ENCODE results near the gene C9orf50. TPM values are rescaled to one million over a fixed set of nuclear protein-coding genes. Genes with fewer than 3 reads are reported as not detected.
A peak's percentile ranks its signal among the peaks of the same experiment; 100 is the strongest.

Gene C9orf50
- total RNA-seq, 1 donor from 2014 or later, result not detected

DNA sequence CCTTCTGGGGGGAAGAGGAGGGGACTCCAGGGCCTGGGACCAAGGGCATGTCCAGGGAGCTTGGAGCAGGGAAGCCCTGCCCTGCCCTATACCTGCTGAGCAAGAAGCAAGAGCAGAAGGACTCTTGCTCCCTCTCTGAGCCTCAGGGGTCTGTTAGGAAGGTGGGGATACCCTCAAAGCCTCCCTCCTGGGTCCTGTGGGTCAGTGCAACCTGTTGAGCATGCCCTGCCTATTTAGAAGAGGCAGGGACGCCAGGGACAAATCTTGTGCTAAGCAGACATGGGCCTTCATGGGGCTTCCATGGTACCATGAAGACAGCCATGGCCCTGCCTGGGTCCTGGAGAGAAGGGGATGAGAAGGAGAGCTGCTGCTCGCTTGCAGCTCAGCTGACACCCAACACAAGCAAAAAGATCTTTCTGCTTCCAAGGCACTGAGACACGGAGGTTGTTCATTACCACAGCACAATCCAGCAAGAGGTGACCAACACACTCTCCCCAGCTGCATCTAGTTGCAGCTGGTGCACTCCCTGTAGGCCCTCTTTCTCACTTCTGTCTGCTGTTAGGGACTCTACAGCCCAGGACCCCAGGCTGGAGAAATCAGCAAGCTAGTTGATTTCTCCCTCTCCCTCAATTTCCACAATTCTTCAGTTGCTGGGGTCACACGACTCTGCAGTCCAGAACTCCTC is 39.3 kb downstream of the C9orf50 start:
- intact Hi-C loops (cut with micrococcal nuclease), result no loop called here
- ATAC-seq, result no peak
- DNase-seq, result no peak

- no peak for DNase-seq
These were observed 40.5 kb downstream of the C9orf50 start for GRCh38 chr9:129580211-129580915.

DNA sequence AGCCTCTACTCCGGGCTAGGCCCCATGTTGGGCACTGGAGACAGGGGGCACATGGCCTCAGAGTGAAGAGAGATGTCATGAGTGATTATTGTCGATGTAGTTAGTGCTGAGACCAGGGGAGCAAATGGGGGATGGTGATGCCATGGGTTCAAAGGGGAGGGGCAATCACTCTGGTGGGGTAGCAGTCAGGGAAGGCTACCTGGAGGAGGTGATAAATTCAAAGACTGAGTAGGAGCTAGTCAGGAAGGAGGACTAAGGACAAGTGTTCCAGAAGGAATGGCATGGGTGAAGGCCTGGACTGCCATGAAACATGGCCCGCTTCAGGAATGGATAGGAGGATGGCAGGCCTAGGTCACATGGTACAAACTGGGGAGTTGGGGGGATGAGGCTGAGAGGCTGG is 41.6 kb downstream of the C9orf50 start:
- ATAC-seq (no peak), DNase-seq (no peak)
- intact Hi-C loops (cut with micrococcal nuclease), result no loop called here

More at GRCh38 chr9:129580211-129580915, 40.5 kb downstream of the C9orf50 start:
- no peak for ATAC-seq
- intact Hi-C loops (cut with micrococcal nuclease), result no loop called here

GRCh38 chr9:129576546-129577543 is 44.1 kb downstream of the C9orf50 start:
- peak; percentile 59 for ATAC-seq
- intact Hi-C loops (cut with micrococcal nuclease), result no loop called here

GRCh38 chr9:129575818-129576217 is 45.1 kb downstream of the C9orf50 start:
- no peak for ATAC-seq
- intact Hi-C loops (cut with micrococcal nuclease), result no loop called here
- DNase-seq, result no peak

More at GRCh38 chr9:129576546-129577543, 44.1 kb downstream of the C9orf50 start:
- peak; percentile 60 for DNase-seq

DNA sequence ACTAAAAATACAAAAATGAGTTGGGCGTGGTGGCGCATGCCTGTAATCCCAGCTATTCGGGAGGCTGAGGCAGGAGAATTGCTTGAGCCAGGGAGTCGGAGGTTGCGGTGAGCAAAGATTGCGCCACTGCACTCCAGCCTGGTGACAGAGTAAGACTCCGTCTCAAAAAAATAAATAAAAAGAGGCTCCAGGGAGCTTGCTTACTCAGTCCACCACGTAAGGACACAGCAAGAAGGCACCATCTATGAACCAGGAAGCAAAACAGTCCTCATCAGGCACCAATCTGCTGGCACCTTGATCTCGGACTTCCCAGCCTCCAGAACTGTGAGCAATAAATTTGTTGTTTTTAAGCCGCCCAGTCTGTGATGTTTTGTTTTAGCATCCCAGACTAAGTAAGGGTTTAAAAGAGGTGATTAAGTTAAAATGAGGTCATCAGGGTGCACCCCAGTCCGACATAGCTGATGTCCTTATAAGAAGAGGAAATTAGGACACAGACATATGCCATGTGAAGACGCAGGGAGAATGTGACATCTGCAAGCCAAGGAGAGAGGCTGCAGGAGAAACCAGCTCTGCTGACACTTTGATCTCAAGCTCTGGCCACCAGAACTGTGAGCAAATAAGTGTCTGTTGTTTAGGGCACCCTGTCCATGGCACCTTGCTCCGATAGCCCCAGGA is 45.9 kb downstream of the C9orf50 start:
- intact Hi-C loops (cut with micrococcal nuclease), result no loop called here
- DNase-seq (no peak), ATAC-seq (no peak)

DNA sequence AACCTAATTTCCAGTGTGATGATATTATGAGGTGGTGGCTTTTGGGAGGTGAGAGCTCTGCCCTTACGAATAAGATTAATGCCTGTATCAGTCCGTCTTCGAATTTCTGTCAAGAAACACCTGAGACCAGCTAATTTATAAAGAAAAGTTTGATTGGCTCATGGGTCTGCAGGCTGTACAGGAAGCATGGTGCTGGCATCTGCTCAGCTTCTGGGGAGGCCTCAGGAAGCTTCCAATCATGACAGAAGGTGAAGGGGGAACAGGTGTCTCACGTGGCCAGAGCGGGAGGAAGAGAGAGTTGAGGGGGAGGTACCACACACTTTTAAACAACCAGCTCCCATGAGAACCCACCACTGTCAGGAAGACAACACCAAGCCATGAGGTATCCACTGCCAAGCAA is 46.9 kb downstream of the C9orf50 start:
- DNase-seq (no peak), ATAC-seq (no peak)
- intact Hi-C loops (cut with micrococcal nuclease), result no loop called here

- no peak for ATAC-seq
- no peak for DNase-seq
- intact Hi-C loops (cut with micrococcal nuclease), result no loop called here
These were observed 48.4 kb downstream of the C9orf50 start for GRCh38 chr9:129572517-129572916.

GRCh38 chr9:129572052-129572425 is 48.9 kb downstream of the C9orf50 start:
- intact Hi-C loops (cut with micrococcal nuclease), result no loop called here
- ATAC-seq (no peak), DNase-seq (no peak)

GRCh38 chr9:129571298-129572051 is 49.4 kb downstream of the C9orf50 start:
- intact Hi-C loops (cut with micrococcal nuclease), result no loop called here
- DNase-seq, result no peak
- ATAC-seq, result no peak

DNA sequence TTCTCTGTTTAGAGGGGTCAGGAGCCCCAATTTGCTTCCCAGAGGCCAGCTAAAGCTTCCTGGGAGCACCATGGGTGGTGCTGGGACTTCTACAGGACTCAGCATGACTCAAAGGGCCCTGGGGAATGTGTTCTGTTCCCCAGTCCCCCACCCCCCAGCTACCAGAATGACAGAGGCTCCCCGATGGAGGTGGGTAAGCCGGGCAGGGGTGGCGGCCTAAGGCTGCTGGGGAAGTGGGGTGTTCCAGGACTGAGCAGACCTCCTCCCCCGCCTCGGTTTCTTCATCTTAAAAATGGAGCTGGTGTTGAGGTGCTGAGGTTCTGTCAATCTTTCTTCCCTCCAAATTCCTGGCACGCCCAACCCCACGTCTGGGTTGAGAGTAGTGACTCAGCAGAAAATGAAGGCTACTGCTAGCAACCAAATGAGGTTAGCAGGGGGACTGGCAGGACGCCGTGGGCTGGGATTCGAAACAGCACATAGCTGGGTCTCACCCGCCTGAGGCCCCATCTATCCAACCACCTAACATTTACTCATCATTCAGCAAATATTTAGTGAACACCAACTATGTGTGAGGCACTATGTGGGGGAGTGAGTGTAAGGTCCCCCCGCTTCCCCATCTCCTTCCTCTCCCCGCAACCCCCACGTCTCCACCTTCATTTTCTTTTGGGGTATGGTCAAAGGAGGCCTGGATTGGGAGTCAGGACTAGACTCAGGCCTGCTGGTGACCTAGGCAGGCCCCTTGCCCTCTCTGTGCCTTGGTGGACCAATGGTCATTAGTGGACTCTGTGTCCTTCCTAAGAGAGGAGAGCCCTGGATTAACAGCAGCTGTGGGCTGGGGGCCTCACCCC is 50.2 kb downstream of the C9orf50 start:
- intact Hi-C loops (cut with micrococcal nuclease), result no loop called here
- ATAC-seq, result peak; percentile 39
- peak; percentile 73 for DNase-seq

- ATAC-seq (peak; percentile 49), DNase-seq (no peak)
- intact Hi-C loops (cut with micrococcal nuclease), result no loop called here
These were observed 51.1 kb downstream of the C9orf50 start for GRCh38 chr9:129569502-129570449.

DNA sequence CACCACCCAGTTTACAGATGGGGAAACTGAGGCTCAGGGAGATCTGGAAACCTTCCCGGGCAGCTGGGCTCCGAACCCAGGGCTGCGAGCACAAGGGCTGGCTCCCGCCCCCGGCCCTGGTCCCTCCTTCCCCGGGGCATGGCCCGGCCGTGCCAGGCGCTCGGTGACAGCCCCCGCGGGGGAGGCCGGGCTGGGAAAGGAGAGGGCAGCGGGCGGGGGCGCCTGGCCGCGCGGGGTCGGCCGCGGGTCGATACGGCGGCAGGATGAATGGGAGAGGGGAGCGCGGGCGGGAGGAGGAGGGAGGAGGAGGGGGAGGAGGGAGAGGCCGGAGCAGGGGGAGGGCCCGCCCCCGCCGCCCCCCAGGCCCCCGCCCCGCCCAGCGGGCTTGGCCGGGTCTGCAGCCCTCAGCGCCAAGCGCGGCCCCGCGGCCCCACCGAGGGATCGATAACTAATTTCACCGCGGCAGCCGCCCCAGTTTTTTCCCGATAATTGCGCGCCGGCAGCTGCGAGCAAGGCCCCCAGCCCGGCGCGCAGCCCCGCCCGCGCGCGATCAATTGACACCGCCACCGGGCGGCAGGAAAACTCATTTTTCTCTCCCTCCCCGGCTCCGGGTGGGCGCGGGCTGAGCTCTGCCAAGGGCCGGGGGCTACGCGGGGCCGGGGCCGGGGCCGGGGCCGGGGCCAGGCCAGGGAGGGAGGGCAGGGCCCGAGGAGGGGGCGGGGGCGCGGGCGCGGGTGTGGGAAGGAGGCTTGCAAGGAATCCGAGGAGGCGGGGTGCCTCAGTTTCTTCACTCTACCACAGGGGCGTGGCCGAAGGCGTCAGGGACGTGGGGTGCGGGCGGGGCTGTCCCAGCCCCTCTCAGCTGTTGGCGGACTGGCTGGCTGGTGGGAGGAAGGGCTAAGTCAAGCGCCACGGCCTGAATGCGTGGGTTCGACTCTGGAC is 52.1 kb downstream of the C9orf50 start:
- peak; percentile 71 for DNase-seq
- intact Hi-C loops (cut with micrococcal nuclease), result no loop called here

GRCh38 chr9:129567842-129568559 is 52.9 kb downstream of the C9orf50 start:
- intact Hi-C loops (cut with micrococcal nuclease), result no loop called here
- ATAC-seq (peak; percentile 54), DNase-seq (peak; percentile 43)

More for the DNA sequence above, 52.1 kb downstream of the C9orf50 start:
- ATAC-seq, result peak; percentile 53

DNA sequence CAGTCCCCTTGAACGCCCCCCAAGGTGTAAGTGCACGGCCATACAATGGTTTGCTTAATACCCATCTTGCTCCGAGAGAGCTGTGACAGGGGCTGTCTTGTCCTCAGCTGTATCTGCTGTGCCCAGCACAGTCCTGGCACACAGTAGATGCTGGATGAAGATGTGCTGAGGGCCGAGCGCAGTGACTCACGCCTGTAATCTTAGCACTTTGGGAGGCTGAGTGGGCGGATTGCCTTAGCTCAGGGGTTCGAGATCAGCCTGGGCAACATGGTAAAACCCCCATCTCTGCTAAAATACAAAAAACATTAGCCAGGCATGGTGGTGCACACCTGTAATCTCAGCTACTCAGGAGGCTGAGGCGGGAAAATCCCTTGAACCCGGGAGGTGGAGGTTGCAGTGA is 53.6 kb downstream of the C9orf50 start:
- ATAC-seq (no peak), DNase-seq (no peak)
- intact Hi-C loops (cut with micrococcal nuclease), result no loop called here

All from left ventricle myocardium superior (tissue), 1 donor.